Muscle layer of colon (tissue), 2 donors: ENCODE data around the gene PPP4R3C.
"Not testable (repeated sequence)": the region's sequence is repeated elsewhere in the genome, so short reads cannot be mapped to it uniquely, and the experiment has no call there.

Experiments
- H3K27ac ChIP-seq: one replicate; pipeline ENCODE4 v1.7.0; 2013; ENCODE audit warnings: low read depth, mild to moderate bottlenecking, low read length, moderate library complexity
- H3K27me3 ChIP-seq, 2 donors: one replicate each; pipeline ENCODE4 v1.7.0; 2013; ENCODE audit warnings: low read length in 2 of 2, mild to moderate bottlenecking in 2 of 2; ENCODE audit not compliant: insufficient read depth in 2 of 2, control insufficient read depth in 1 of 2
- H3K36me3 ChIP-seq: one replicate; pipeline ENCODE4 v1.7.0; 2013; ENCODE audit warnings: mild to moderate bottlenecking, low read length; ENCODE audit not compliant: insufficient read depth
- H3K4me1 ChIP-seq: one replicate; pipeline ENCODE4 v1.7.0; 2013; ENCODE audit warnings: mild to moderate bottlenecking, low read length; ENCODE audit not compliant: insufficient read depth
- H3K4me3 ChIP-seq, 2 donors: one replicate each; pipeline ENCODE4 v1.7.0; 2013; ENCODE audit warnings: low read length in 2 of 2, low read depth in 1 of 2, mild to moderate bottlenecking in 1 of 2, moderate library complexity in 1 of 2
- H3K9ac ChIP-seq: one replicate; pipeline ENCODE4 v1.7.0; 2013; ENCODE audit warnings: low read length
- H3K9me3 ChIP-seq: one replicate; pipeline ENCODE4 v1.7.0; 2013; ENCODE audit warnings: mild to moderate bottlenecking, low read length
- donor health status: abdominal sarcoma.
- donor health status: Adenocarcinoma of cecum.

PPP4R3C gene

GRCh38 chrX:27463187-27463586 is at the start of gene PPP4R3C:
Gene PPP4R3C, minus strand, starts transcription at chrX:27463341. Its CDS starts 45 bp downstream, at chrX:27463296.
- Histone ChIP-seq H3K4me1 (no peaks in the 10 kb centered on the region), H3K9me3 (no peaks in the 10 kb centered on the region), H3K27me3 (no peaks in the 10 kb centered on the region), H3K36me3 (no peaks in the 10 kb centered on the region), H3K27ac (no peak within 1 kb of the TSS), H3K9ac (no peak within 1 kb of the TSS), H3K4me3 (no peak within 1 kb of the TSS)

DNA sequence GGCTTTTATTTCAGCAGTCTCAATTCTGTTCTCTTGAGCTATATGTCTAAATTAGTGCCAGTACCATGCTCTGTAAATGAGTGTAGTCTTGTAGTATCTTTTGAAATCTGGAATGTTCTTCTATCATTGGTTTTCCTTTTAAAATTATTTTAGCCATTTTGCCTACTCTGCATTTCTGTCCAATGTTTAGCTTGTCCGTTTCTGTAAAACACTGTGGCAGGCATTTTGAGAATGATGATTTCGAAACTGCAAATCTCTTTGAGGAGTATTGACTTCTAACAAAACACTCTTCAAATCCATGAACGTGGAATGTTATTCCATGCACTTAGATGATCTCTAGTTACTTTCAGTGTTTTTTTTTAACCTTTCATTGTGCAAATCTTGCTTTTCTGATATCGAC is 28.3 kb upstream of the PPP4R3C start:
- no peaks in the 10 kb centered on the region for H3K27me3 ChIP-seq
- H3K9me3 ChIP-seq, result no peaks in the 10 kb centered on the region
- H3K27ac ChIP-seq, result no peak overlapping the region
- H3K9ac ChIP-seq, result no peak overlapping the region
- no peaks in the 10 kb centered on the region for H3K36me3 ChIP-seq
- H3K4me1 ChIP-seq, result no peaks in the 10 kb centered on the region
- no peak overlapping the region for H3K4me3 ChIP-seq

- H3K27me3 ChIP-seq, result no peaks in the 10 kb centered on the region
- H3K36me3 ChIP-seq, result no peaks in the 10 kb centered on the region
- no peaks in the 10 kb centered on the region for H3K4me1 ChIP-seq
These were observed 2.9 kb upstream of the PPP4R3C start for GRCh38 chrX:27466051-27466450.

GRCh38 chrX:27465036-27465435 is 1.9 kb upstream of the PPP4R3C start:
- Histone ChIP-seq H3K9ac (no peak overlapping the region), H3K27me3 (no peaks in the 10 kb centered on the region), H3K4me1 (no peaks in the 10 kb centered on the region), H3K9me3 (no peaks in the 10 kb centered on the region), H3K4me3 (no peak overlapping the region), H3K36me3 (no peaks in the 10 kb centered on the region), H3K27ac (no peak overlapping the region)

More at GRCh38 chrX:27466051-27466450, 2.9 kb upstream of the PPP4R3C start:
- no peak overlapping the region for H3K27ac ChIP-seq
- H3K9ac ChIP-seq, result no peak overlapping the region
- H3K9me3 ChIP-seq, result no peaks in the 10 kb centered on the region
- no peak overlapping the region for H3K4me3 ChIP-seq

DNA sequence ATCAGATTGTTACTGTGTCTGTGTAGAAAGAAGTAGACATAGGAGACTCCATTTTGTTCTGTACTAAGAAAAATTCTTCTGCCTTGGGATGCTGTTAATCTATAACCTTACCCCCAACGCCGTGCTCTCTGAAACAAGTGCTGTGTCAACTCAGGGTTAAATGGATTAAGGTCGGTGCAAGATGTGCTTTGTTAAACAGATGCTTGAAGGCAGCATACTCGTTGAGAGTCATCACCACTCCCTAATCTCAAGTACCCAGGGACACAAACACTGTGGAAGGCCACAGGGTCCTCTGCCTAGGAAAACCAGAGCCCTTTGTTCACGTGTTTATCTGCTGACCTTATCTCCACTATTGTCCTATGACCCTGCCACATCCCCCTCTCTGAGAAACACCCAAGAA is 4.0 kb downstream of the PPP4R3C start:
- H3K27ac ChIP-seq, H3K9ac ChIP-seq: not testable (repeated sequence)

GRCh38 chrX:27458544-27458943 is 4.6 kb downstream of the PPP4R3C start:
- not testable (repeated sequence) for H3K4me1 ChIP-seq, H3K27me3 ChIP-seq, H3K36me3 ChIP-seq, H3K27ac ChIP-seq, H3K9me3 ChIP-seq, H3K9ac ChIP-seq, H3K4me3 ChIP-seq

More for the DNA sequence above, 4.0 kb downstream of the PPP4R3C start:
- H3K4me3 ChIP-seq, H3K27me3 ChIP-seq, H3K9me3 ChIP-seq, H3K36me3 ChIP-seq, H3K4me1 ChIP-seq: not testable (repeated sequence)

DNA sequence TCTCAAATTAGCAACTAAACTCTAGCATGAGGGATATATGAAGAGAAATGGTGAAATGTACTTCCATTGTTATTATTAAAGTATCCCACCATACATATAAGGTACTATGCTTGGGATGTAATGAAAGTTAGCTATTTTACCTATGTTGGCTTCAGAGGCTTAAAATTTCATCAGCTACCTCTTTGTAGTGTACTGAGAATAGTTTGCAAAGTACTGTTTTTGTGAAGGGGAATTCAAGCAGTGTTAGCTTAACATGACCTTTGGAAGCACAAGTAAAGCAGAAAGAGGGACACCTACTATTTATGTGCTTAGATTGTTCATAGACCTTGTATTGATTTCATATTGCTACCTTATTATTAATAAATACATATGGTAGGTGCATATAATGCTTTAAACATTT is 11.8 kb downstream of the PPP4R3C start:
- no peak overlapping the region for H3K9ac ChIP-seq
- H3K36me3 ChIP-seq, result no peaks in the 10 kb centered on the region
- no peaks in the 10 kb centered on the region for H3K4me1 ChIP-seq
- H3K27me3 ChIP-seq, result no peaks in the 10 kb centered on the region
- H3K4me3 ChIP-seq, result no peak overlapping the region
- H3K27ac ChIP-seq, result no peak overlapping the region
- H3K9me3 ChIP-seq, result no peaks in the 10 kb centered on the region

DNA sequence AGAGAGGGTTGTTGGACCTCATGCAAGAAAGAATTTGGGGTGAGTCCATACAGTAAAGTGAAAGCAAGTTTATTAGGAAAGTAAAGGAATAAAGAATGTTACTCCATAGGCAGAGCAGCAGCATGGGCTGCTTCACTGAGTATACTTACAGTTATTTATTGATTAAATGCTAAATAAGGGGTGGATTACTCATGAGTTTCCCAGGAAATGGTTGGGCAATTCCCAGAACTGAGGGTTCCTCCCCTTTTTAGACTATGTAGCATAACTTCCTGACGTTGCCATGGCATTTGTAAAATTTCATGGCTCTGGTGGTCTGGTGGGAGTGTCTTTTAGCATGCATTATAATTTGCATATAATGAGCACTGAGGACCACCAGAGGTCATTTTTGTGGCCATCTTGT is 16.7 kb downstream of the PPP4R3C start:
- Histone ChIP-seq H3K27ac (no peak overlapping the region), H3K4me3 (no peak overlapping the region), H3K4me1 (no peaks in the 10 kb centered on the region), H3K9me3 (no peaks in the 10 kb centered on the region), H3K36me3 (no peaks in the 10 kb centered on the region), H3K27me3 (no peaks in the 10 kb centered on the region), H3K9ac (no peak overlapping the region)

- Histone ChIP-seq H3K27me3 (no peaks in the 10 kb centered on the region), H3K36me3 (no peaks in the 10 kb centered on the region), H3K9ac (no peak overlapping the region), H3K4me1 (no peaks in the 10 kb centered on the region), H3K4me3 (no peak overlapping the region), H3K27ac (no peak overlapping the region), H3K9me3 (no peaks in the 10 kb centered on the region)
These were observed 17.7 kb downstream of the PPP4R3C start for GRCh38 chrX:27445438-27445837.

DNA sequence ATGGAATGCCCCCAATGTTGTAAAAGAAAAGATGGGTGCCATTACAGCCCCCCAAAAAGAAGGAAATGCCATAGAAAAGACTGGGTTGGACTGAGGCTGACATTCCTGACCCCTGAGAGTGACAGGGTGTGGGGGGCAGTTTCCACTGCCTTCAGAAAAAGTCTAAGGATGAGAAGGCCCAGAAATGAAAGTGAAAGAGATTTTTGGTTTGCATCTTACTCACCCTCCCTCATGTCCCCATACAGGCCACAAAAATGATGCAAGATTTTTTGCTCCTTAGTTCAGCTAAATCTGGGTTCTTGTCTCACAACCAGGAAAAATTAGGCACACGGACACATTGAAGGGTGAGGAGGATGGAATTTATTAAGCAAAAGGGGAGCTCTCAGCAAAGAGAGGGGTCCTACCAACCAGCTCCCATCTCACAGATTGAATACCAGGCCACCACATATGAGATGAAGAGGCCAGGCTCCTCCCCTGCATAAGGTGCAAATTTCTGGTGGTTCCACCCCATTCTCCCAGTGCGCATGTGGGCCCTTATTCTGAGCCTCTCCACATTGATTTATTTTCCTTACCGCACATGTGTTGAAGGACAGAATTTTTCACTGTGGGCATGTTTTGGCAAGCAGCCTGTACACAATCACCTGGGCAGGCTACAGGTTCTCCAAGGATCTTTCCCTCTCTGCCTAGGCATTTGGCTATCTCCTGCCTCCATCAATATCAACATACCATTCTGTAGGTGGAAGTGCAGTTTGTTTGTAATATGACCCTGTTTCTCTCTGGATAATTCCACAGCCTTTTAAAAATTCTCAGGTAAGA is 18.8 kb downstream of the PPP4R3C start:
- Histone ChIP-seq H3K9me3 (no peaks in the 10 kb centered on the region), H3K9ac (no peak overlapping the region), H3K4me1 (no peaks in the 10 kb centered on the region), H3K27ac (no peak overlapping the region), H3K27me3 (no peaks in the 10 kb centered on the region), H3K4me3 (no peak overlapping the region), H3K36me3 (no peaks in the 10 kb centered on the region)

GRCh38 chrX:27442392-27442791 is 20.7 kb downstream of the PPP4R3C start:
- H3K27me3 ChIP-seq, H3K36me3 ChIP-seq, H3K4me1 ChIP-seq, H3K27ac ChIP-seq, H3K9ac ChIP-seq, H3K4me3 ChIP-seq, H3K9me3 ChIP-seq: not testable (repeated sequence)

GRCh38 chrX:27439771-27440170 is 23.4 kb downstream of the PPP4R3C start:
- Histone ChIP-seq H3K4me1 (no peaks in the 10 kb centered on the region), H3K27ac (no peak overlapping the region), H3K9me3 (no peaks in the 10 kb centered on the region), H3K36me3 (no peaks in the 10 kb centered on the region), H3K9ac (no peak overlapping the region), H3K4me3 (no peak overlapping the region), H3K27me3 (no peaks in the 10 kb centered on the region)
